Measurements from ENCODE around the gene SV2C.

SV2C gene

DNA sequence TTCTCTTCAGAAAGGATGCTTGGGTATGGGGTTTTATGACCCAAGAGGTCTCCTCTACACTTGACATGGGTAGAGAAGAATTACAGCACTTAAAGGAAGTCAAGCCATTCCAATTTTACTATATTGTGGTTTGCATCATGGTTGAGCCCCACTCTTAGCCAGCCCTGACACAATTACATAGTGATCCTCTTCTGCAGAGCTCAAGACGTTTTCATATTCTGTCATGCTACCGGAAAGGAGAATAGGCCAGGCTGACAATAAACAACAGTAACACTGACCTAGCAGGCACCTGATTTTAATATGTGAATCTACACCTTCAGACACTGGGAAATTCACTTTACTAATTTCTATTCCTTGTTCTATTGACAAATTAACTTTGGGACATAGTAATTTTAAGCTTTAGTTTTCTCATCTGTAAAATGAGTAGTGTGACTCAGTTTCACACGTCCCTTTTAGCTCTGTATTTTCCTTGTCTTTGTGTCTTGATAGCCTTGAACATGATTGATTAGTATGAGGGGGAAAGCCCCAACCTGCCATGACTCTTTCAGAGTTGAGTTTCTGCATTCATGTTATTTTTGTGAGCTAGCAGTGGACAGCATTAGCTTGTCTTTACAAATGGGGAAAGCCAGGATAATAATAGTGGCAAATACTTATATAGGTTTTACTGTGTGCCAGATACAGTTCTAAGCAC lies 83.8 kb downstream of the SV2C start:
- no peak for DNase-seq

DNA sequence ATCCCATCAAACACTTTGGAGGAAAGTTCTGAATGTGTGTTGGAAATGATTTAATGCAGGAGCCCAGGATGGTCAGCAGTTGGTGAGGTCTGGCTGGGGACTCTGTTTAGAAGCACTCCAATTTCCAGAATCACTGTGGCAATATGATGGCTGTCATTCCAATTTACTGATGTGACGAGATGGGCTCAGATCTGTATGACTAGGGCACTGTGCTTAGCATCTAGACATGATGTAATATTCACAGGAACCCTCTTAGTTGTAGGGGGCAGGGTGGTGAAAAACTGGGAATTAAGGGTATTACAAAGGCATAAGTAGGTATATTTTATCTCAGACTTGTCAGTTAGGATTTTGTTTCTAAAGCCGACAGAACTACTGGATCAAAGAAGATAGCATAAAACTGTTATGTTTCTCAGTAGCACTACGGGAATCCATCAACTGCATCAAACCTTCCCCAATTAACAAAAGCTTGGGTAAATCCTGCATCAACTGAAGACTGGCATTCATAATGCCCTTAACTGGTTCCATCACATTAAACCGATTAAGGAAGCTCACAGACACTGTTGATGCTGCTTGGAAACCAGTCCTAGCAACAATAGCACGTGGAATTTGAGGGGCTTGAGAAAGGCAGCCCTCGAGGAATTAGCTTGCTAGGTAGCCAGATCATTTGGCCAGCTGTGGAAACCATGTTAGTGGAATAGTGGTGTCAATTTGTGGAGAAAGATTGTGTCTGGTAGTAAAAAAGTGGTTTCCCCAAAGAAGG lies 86.1 kb downstream of the SV2C start:
- no peak for DNase-seq

DNA sequence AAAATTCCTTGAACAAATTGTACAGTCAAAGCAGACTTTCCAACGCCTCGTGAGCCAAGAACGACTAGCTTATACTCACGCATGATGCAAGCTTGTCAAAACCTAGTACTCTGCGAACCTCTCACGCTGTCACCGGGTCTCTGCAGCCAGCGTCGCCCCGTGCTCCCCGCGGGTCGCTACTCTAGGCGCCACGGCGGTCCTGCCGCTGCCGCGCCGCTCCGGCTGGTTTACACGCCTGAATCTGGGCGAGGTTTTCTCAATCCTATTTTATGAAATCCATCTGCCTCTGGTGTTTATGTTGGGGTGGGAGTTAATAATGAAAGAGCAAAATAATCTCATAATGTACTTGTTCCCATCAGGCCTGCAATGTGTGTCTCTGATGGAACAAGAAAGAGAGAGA lies 90.9 kb downstream of the SV2C start:
- DNase-seq: no peak

DNA sequence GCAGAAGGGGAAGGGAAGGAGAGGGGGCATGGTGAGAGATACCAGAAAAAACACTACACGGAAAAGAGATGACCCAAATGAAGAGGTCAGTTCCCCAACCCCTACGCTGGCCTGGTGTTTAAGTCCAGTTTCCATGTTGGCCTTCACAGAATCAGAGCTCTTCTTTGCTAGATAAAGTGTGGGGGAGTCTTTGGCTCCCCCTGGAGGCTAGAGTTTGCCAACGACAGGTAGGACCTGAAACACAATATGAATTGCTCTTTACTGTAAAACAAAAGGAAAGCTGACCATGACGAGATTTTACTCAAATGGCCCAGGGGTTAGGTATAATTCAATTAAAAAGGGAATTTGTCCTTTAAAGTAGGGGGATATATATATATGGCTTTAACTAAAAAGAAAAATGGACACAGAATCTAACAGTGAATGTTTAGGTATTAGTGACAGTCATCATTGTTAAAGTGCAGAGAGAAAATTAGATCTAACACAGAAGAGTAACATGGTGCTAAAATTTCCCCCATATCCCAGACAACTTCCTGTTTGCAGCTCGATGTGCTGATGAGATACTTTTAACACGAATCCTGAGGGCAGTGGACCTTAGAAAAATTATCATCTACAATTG lies 92.0 kb downstream of the SV2C start:
- DNase-seq: no peak

DNA sequence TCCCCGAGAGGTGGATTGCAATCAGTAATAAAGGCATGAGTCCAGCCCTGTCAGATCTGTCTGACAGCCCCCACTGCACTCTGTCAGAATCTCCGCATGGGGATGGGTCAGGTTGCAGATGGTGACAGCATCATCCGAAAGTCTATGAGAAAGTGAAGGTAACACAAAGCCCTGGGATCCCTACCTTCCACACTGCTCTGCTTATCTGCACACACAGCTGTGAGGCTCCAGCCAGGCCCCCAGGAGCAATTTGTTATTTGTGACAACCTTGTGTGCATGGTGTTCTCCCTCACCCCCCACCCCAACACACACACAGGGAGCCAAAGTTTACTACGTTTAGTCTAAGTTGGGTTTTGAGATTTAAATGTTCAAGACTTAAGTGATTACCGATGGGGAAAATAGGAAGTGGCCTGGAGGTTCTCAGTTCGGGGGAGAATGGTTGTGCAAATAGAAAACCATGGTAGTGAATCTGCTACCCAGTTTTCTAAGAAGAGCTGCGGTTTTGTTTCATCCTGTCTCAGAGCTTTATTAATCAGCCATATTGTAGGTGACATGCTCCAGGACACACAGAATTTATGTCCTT lies 92.7 kb downstream of the SV2C start:
- DNase-seq: no peak

DNA sequence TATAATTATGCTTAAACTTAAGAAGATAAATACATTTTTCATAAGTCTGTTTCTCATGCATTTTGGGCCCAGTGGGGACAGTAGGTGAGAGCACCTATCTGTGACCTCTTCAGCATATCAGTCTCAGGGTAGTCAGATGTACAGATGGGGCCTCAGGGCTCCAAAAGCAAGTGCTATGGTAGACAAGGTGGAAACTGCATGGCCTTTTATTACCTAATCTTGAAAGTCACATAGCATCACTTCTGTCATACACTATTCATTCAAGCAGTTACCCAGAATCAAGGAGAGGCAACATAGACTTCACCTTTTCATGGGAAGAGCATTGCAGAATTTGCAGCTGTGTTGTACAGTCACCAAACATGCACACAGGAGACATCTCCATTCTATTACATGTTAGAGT lies 94.8 kb downstream of the SV2C start:
- no peak for DNase-seq

DNA sequence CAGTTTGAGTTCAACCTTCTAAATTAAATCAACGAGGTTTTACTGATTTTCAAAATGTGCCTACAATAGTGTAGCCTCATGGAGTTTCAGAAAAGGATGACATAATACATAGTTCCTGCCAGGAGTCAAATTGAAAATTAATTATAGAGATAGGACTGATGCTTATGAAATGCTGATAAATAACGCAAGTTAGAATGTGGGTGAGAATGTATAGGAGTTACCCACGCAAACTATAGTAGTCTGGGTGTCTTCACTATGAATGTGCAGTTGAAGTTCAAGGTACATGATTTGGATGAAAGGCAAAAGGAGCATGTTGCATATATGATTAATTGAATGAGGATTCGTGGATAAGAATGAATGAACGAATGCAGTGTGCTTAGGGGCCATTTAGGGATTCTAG lies 95.7 kb downstream of the SV2C start:
- DNase-seq: no peak

DNA sequence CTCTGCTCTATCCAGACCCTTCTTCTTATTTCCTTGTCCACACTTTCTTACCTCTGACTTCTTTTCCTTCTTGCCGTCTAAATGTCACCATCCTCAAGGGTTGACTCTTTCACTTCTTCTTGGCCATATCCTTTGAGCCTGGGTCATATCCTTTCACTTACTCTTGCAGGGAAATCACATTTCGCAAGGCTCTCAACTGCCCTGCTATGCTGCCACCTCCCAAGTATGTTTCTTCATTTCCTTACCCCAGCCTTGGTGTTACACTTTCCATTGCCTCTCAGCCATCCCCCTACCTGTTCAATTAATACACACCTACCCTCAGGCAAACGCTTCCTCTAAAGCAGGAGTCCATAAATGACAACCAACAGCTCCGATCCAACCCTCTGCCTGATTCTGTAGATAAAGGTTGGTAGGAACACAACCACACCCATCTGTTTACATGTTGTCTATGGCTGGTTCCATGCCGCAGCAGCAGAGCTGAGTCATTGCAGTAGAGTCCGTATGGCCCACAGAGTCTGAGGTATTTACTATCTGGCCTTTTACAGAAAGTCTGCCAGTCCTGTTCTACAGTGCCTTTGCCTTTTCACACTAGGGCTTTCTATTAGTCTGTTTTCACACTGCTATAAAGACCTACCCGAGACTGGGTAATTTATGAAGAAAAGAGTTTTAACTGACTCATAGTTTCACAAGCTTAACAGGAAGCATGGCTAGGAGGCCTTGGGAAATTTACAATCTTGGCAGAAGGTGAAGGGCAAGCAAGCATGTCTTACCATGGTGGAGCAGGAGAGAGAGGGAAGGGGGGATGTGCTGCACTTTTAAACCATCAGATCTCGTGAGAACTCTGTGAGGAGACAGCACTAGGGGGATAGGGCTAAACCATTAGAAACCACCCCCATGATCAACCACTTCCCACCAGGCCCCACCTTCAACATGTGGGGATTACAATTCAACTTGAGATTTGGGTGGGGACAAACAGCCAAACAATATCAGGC lies 97.9 kb downstream of the SV2C start:
- DNase-seq: no peak

DNA sequence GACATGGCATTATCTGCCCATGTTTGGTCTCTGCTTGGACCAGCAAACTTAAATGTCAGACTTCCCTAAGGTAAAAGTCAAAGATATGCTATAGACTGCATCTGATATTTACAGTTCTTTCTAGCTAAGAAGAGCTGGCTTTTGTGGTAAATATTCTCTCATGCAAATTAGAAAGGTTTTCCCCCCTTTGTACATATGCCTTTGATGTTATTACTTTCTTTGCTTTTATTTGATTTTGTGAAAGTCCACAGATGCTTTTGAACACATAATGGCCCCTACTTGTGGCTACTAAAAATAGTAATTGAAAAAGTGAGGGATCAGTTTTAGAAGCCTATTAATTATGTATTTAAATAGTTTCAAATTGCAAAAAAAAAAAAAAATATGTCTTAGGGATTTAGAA lies 104.2 kb downstream of the SV2C start:
- DNase-seq: no peak

DNA sequence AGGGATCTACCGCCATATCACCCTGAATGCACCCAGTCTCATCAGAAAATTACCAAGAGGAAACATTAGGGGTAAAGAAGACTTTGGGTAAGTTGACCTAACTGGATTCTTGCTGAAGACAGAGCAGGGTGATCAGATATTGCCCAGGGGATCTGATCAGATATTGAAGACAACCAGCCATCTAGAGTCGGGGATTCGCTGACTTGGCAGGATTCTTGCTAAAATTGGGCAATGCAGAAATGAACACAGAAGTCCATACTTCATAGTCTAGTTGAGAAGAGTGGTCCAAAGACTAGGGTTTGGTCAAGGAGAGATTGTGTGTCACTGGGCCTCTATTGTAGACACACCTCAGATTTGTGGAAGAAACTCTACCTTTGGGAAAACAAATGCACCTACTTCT lies 107.2 kb downstream of the SV2C start:
- no peak for DNase-seq

DNA sequence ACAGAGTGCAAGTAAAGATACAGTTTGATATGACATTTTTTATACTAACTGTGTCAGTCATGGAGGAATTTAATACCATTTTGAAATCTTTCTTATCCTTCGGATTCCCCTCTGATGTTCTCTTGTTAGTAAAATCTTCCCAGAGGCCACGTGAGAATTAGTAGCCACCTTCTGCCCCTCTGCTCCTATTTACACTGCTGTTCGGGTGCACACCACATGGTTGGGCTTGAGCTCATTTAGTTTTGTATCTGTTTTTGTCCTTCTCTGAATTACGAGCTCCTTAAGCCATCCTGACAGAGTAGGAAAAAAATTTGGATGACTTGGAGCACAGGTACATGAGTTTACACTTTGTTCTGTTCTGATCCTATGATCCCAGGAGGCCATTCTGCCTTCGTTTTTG lies 109.7 kb downstream of the SV2C start:
- no peak for DNase-seq

DNA sequence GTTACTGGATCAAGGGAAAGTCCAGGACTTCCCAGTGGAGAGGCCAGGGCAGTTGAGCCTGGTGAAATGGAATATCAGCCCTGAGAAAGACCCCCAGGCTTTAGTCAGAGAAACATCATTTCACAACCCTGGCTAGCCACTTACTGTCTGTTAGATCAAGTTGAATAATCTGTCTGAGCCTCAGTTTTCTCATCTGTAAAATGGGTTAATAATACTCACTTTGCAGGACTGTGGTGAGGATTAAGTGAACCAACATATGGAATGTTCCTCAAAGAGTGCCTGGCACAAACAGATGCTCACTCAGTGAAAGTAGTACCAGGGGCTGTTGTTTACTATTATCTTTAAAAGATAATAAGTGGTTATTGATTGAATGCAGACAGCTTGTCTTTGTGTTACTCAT lies 110.5 kb downstream of the SV2C start:
- DNase-seq: no peak

DNA sequence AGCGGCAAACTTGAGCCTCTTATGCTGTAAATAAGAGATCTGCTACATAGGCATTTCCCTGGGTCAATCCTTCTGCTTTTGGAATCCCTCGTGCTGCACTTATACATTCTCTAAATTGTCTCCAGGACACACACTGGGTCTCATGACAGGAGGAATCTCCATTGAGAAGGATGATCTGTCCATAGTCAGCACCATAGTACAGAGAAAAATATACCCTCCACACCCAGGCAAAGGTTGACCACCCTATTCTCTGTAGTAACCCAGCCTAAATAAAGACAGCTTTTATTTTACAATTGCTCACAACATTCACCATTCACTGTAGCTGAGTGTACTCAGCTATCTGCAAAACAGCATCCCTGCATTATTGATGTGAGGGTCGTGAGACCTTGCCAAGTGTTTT lies 111.2 kb downstream of the SV2C start:
- DNase-seq: no peak

DNA sequence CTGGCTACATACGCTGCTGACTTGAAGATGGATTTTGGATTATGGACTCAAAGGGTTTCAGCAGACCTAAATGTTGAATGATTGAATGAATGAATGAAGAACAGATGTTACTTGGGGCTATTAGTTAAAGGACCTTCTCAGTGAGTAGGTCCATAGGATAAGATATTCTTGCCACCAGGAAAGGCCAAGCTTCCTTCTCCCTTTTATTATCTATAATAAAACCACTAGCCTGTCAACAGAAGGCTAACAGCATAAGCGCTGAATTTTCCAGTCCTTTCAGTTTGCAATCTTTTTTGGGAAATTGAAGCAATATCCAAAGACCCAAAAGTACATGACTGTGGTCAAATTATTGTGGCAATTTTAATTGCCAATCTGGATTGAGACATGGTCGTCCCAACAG lies 113.3 kb downstream of the SV2C start:
- no peak for DNase-seq

DNA sequence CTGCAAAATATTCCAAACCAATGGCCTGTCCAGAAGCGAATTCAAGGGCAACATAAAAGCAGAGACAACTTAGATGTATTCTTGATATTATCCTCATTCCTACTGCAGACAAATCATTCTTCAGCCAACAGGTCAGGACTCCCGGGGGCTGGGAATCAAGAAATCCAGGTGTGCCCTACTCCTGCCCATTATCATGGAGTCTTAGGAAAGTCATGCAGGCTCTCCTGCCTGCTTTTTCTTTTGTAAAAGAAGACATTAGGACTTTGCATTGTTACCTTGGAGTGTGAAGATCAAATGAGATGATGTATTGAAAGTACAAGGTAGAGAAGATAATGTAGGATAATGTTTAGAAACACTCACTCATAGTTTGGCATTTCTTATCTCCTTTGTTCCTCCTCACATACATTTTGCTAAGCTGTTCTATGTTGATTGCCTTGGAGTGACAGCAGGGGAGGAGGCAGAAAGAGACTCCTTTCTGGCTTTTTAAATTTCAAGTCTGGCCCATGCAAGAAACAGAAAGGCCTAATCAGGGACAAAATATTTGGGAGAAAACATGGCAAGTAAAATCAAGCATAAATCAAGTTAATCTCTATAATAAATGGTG lies 113.8 kb downstream of the SV2C start:
- no peak for DNase-seq

DNA sequence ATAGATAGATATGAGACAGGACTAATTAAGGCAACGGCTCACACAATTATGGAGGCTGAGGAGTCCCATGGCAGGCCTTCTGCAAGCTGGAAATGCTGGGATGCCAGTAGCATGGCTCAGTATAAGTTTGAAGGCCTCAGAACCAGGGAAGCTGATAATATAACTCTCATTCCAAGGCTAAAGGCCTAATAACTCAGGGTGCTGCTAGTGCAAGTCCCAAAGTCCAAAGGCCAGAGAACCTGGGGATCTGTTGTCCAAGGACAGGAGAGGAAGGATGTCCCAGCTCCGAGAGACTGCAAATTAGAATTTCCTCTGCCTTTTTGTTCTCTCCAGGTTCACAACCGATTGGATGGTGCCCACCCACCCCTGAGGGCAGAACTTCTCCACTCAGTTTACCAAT lies 114.5 kb downstream of the SV2C start:
- no peak for DNase-seq

DNA sequence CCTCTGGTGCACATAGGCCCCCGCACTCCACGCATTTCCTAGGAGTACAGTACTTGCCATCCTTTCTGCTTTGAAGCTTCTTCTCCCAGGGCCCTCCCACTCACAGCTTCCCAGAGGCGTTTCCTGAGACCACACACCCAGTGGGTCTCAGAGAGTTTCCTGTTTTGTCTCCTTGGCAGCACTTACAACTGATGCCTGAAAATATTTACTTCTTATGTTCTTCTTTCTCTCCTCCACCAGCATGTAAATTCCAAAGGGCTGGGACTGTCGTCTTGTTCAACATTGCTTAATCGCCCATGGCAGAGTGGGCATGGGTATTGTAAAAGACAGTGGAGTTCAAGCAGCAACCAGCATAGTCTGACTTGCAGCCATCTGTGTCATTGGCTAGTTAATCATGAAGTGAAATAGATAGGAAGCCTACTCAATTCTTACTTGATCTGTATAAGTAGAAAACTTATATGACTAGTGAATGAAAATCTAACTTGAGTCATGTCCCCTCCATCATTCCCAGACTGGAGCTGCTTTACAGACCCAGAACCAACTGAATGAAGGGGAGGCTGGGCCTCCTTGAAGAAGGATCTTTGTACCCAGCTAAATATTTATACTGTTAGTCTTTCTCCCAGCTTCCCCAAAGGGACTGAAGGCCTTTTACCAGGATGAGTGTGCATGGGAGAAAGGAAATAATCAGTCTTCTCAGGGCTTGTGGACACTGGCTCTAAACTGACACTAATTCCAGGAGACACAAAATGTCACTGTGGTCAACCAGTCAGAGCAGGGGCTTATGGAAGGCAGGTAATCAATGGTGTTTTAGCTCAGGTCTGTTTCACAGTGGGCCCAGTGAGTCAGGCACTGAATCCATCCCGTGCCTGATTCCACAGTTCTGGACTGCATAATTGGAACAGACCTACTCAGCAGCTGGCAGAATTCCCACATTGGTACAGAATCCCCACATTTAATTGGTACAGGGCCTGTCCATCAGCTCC lies 116.4 kb downstream of the SV2C start:
- no peak for DNase-seq

DNA sequence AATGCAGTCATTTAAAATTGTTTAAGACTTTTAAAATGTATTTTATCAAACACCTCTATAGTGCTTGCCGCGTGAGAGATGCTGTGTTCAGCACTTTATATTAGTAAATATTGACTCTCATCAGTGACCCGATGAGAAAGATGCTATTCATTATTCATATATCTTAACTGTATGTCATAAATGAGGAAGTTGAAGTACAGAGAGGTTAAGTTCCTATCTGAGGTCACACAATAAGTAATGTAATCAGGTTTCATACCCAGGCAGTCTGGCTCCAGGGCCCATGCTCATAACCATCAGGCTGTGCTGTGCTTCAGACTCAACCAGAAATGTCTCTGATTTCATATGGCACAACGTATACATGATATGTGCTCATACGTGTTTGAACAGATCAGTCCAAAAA lies 119.0 kb downstream of the SV2C start:
- no peak for DNase-seq

DNA sequence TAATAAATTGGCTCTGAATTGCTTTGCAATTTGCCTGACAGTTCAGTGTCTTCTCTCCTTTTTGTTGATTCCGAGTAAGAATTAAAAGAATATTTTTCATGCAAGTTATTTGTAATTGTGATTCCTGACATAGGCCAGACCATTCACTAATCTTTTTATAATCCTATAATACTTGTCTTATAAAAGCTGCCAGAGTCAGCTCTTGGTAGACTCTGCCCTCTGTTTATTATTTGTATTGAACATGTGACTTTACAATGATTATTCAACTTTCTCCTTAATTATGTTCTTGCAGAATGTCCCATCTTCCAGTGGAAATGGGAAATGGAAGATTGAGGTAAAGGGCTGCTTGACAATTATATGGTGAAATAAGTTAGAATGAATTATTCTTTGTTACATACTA lies 121.0 kb downstream of the SV2C start:
- no peak for DNase-seq

DNA sequence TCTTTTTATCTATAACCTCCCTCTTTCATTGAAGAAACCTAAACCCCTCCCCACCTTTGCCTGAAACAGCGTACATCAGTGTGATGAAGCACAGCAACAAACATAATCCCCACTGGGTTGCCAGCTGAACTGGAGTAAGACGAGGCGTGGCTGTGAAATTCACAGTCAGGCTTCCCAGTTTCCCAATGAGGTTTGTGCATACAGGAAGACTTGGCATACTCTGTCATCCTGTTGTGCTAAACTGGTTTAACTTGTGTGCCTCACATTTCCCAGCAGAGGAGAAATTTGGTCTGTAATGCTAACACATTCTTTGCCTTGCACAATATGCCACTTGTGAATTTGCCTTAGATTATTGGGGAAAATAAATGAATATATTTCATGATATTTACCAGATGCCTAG lies 121.5 kb downstream of the SV2C start:
- no peak for DNase-seq

DNA sequence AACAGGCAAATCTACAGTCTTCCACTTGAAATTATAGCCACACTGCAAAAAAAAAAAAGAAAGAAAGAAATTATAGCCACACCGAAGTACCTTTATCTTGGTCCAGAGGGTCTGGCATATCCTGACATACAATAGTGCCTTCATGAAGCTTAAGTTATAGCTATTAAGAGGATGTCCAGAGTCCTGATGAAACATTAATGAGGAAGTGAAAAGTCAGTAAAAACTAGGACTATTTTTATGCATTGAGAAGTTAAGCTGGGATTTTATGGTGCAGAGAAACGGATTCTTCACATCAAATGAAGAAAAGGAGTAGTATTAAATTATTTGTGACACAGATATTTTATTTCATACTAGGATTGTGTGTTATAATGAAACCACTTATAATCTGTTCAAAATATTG lies 123.9 kb downstream of the SV2C start:
- DNase-seq: no peak
